ENCODE measurements around the gene MTFR1L. TPM values are rescaled to one million over a fixed set of nuclear protein-coding genes. Genes with fewer than 3 reads are reported as not detected.

Gene MTFR1L
- total RNA-seq (10 to 100 TPM; 39.6 to 48.1 (median 41.6) TPM), total RNA-seq (6.7 to 45.9 (median 26.9) reads per million in 29 experiments)
- total RNA-seq (2013) = 29.1 TPM

GRCh38 chr1:25819491-25820246 lies at the start of gene MTFR1L:
Gene MTFR1L, plus strand, starts transcription at chr1:25819954. Its CDS starts 3,151 bp downstream, at chr1:25823105.
- WGBS (ENCODE audit: insufficient coverage) = 2% methylated on average over 57 of the region's 64 CpGs
- H3K27ac ChIP-seq (ENCODE audit: low read length) = peak within 1 kb of the TSS; percentile 87
- DNase-seq (peak; percentile 81 to 95 (median 92)), ATAC-seq (replicated peaks in 1 of 4) (peak; percentile 85 to 88 (median 86))
- H3K4me3 ChIP-seq (ENCODE audit: control insufficient read depth in 1 of 2, extremely low read depth in 1 of 2, low read length in 1 of 2) = peak within 1 kb of the TSS; percentile 88 to 96
- Mint-ChIP-seq H3K27ac (peak within 1 kb of the TSS; percentile 96 to 97), H3K27me3 (no peaks in the 10 kb centered on the region), H3K9me3 (no peaks in the 10 kb centered on the region), H3K36me3 (peaks cover 12% of the 10 kb centered on the region), H3K4me3 (peak within 1 kb of the TSS; percentile 86 to 95 (median 92)), H3K4me1 (peaks cover 31 to 45% (median 38%) of the 10 kb centered on the region in 3 donors)
- ChIA-PET CTCF (interaction anchor here (0.6 to 1.3 kb wide), 5 partner anchors 15 to 547 kb away, joined by 3 to 5 read pairs (median 3); no protein-coding TSS in a partner anchor), POLR2A (interaction anchor here in 1 of 2 donors (0.6 to 1.2 kb wide), 2 partner anchors 45 to 388 kb away, joined by 3 to 9 read pairs; no protein-coding TSS in a partner anchor)
- no peaks in the 10 kb centered on the region for H3K27me3 ChIP-seq (replicated peaks in 1 of 2; ENCODE audit: control insufficient read depth in 2 of 2, extremely low read depth in 1 of 2, insufficient read depth in 2 of 2, low read length in 1 of 2)
- H3K9me3 ChIP-seq = no peaks in the 10 kb centered on the region
- H3K4me1 ChIP-seq (ENCODE audit: control insufficient read depth in 1 of 2, extremely low read depth in 1 of 2, insufficient read depth in 2 of 2, low read length in 2 of 2) = peaks cover 14 to 45% of the 10 kb centered on the region in 2 experiments
- H3K36me3 ChIP-seq (ENCODE audit: control insufficient read depth in 2 of 2, extremely low read depth in 1 of 2, insufficient read depth in 1 of 2, low read length in 1 of 2) = peaks cover 2 to 3% of the 10 kb centered on the region in 2 donors

DNA sequence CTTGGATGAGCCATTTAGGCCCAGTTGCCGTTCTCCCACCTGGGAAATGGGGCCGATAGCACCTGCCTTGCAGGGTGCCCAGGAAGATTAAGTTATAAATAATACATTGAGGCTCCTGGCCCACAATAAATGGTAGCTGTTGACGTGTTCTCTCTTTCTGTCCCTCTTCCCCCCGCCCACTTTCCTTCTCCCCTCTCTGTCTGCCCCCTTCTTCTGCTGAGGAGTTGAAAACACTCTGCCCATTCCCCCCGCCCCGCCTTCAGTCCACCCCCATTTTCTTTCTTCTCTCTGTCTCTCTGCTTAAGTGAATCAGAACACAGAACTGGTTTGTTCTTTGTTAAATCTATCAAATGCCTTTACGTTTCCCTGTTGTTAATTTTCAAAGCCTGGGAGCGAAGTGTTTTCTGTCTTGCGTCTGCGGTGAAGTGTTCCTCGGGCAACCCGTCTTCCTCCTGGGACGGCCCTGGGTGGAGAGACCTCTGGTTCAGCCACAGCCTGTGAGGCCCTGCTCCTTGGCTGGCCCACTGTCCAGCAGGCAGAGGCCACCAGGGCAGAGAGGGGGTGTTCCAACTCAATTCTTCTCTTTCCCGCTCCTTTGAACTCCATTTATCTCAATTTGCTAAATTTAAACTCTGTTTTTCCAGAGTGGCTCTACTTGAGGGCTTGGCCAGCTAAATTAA lies 49.1 kb upstream of the MTFR1L start:
- peak in 9 of 35 experiments; percentile 7 to 49 (median 29) for DNase-seq
- Histone ChIP-seq H3K4me3 (ENCODE audit: control insufficient read depth in 1 of 2, extremely low read depth in 1 of 2, low read length in 1 of 2) (peak overlapping the region in 1 of 2 donors; percentile 33), H3K36me3 (ENCODE audit: control insufficient read depth in 2 of 2, extremely low read depth in 1 of 2, insufficient read depth in 1 of 2, low read length in 1 of 2) (peaks cover 3 to 17% of the 10 kb centered on the region in 2 donors), H3K27me3 (replicated peaks in 1 of 2; ENCODE audit: control insufficient read depth in 2 of 2, extremely low read depth in 1 of 2, insufficient read depth in 2 of 2, low read length in 1 of 2) (no peaks in the 10 kb centered on the region), H3K27ac (ENCODE audit: low read length) (peak overlapping the region; percentile 39), H3K9me3 (no peaks in the 10 kb centered on the region), H3K4me1 (ENCODE audit: control insufficient read depth in 1 of 2, extremely low read depth in 1 of 2, insufficient read depth in 2 of 2, low read length in 2 of 2) (peaks cover 71 to 84% of the 10 kb centered on the region in 2 experiments)
- no peak for ATAC-seq (replicated peaks in 1 of 4)
- H3K9me3 Mint-ChIP-seq = no peaks in the 10 kb centered on the region
- H3K36me3 Mint-ChIP-seq = peaks cover 30% of the 10 kb centered on the region
- CTCF ChIA-PET = no interaction called here
- peak overlapping the region; percentile 91 to 99 for H3K27ac Mint-ChIP-seq
- H3K4me3 Mint-ChIP-seq = peak overlapping the region; percentile 45 to 86 (median 50)
- WGBS (ENCODE audit: insufficient coverage) = 76% methylated on average over 12 of the region's 14 CpGs
- POLR2A ChIA-PET = no interaction called here
- peaks cover 78 to 100% (median 79%) of the 10 kb centered on the region in 3 donors for H3K4me1 Mint-ChIP-seq
- H3K27me3 Mint-ChIP-seq = no peaks in the 10 kb centered on the region

DNA sequence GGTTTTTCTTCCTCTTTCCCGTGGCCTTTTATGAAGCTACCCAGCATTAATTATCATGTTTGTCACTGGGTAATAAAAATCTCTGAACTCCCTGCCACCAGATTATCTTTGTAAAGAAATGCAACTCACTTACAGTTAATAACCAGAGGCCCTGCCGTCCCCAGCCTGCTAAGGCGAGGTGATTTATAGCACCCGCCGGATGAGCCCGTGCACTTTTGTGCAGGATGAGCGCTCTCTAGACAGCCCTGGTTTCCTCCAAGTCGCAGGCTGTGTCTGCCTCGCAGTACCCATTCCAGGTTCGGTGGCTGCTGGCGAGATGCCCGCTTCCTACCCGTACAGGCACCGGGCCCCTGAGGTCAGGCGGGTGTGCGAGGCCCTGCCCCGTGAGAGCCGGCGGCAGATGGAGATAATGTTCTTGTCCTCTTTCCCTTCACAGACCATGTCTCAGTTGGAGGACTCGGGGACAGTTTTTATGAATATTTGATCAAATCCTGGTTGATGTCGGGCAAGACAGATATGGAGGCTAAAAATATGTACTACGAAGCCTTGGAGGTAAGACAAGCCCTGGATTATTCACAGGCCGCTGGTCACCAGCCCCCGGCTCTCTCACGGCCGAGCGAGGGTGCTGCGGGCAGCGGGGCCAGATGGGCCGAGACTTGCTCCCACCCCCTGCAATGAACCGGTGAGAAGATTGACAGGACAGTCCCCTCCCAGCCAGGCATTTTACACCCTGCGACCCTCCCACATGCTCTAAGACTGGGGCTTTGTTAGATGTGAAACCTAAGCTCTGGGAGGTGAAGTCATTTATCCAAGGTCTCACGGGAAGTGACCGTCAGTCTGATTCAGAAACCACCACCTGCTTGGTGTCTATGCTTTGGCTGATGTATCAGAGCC lies 48.3 kb upstream of the MTFR1L start:
- ATAC-seq (replicated peaks in 1 of 4) = peak in 3 of 4 experiments; percentile 14 to 24 (median 14)
- Mint-ChIP-seq H3K27me3 (no peaks in the 10 kb centered on the region), H3K36me3 (peaks cover 31% of the 10 kb centered on the region), H3K9me3 (no peaks in the 10 kb centered on the region), H3K27ac (peak overlapping the region; percentile 91 to 99), H3K4me3 (peak overlapping the region; percentile 45 to 86 (median 50)), H3K4me1 (peaks cover 76 to 99% (median 78%) of the 10 kb centered on the region in 3 donors)
- 62% methylated on average over 15 of the region's 34 CpGs for WGBS (ENCODE audit: insufficient coverage)
- POLR2A ChIA-PET = interaction anchor here in 1 of 2 donors (0.6 kb wide), 1 partner anchor 1192 kb away, joined by 4 read pairs; no protein-coding TSS in a partner anchor
- Histone ChIP-seq H3K4me1 (ENCODE audit: control insufficient read depth in 1 of 2, extremely low read depth in 1 of 2, insufficient read depth in 2 of 2, low read length in 2 of 2) (peaks cover 69 to 84% of the 10 kb centered on the region in 2 experiments), H3K27me3 (replicated peaks in 1 of 2; ENCODE audit: control insufficient read depth in 2 of 2, extremely low read depth in 1 of 2, insufficient read depth in 2 of 2, low read length in 1 of 2) (no peaks in the 10 kb centered on the region), H3K27ac (ENCODE audit: low read length) (no peak overlapping the region), H3K4me3 (ENCODE audit: control insufficient read depth in 1 of 2, extremely low read depth in 1 of 2, low read length in 1 of 2) (peak overlapping the region in 1 of 2 donors; percentile 33), H3K36me3 (ENCODE audit: control insufficient read depth in 2 of 2, extremely low read depth in 1 of 2, insufficient read depth in 1 of 2, low read length in 1 of 2) (peaks cover 3 to 17% of the 10 kb centered on the region in 2 donors), H3K9me3 (no peaks in the 10 kb centered on the region)
- peak in 34 of 35 experiments; percentile 7 to 70 (median 44) for DNase-seq
- CTCF ChIA-PET = no interaction called here

DNA sequence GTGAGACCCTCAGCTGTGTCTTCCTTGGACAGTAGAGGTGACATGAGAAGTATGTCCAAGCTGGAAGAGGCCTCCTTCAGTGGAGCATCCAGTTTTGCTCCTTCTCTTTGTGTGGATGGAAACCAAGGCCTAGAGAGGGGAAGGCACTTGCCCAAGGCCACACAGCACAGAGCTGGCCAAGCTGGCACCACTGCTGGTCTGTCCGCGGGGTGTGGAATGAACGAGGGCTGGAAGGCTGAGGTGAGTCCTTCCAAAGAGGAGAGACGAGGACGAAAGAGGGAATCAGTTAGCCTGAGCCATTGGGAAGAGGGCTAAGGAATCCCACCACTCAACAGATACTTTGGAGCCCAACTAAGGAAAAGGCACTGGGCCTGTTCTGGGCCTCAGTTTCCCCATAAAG lies 47.6 kb upstream of the MTFR1L start:
- peak overlapping the region in 1 of 3 donors; percentile 86 for H3K4me3 Mint-ChIP-seq
- WGBS (ENCODE audit: insufficient coverage) = no CpG with 5 or more reads among the region's 5 CpGs
- peaks cover 74 to 99% (median 83%) of the 10 kb centered on the region in 3 donors for H3K4me1 Mint-ChIP-seq
- H3K27me3 ChIP-seq (replicated peaks in 1 of 2; ENCODE audit: control insufficient read depth in 2 of 2, extremely low read depth in 1 of 2, insufficient read depth in 2 of 2, low read length in 1 of 2) = no peaks in the 10 kb centered on the region
- H3K9me3 Mint-ChIP-seq = no peaks in the 10 kb centered on the region
- no peaks in the 10 kb centered on the region for H3K9me3 ChIP-seq
- H3K4me1 ChIP-seq (ENCODE audit: control insufficient read depth in 1 of 2, extremely low read depth in 1 of 2, insufficient read depth in 2 of 2, low read length in 2 of 2) = peaks cover 70 to 86% of the 10 kb centered on the region in 2 experiments
- ATAC-seq (replicated peaks in 1 of 4) = no peak
- ChIA-PET POLR2A (interaction anchor here in 1 of 2 donors (0.6 kb wide), 1 partner anchor 1193 kb away, joined by 4 read pairs; no protein-coding TSS in a partner anchor), CTCF (no interaction called here)
- peak overlapping the region; percentile 91 to 99 for H3K27ac Mint-ChIP-seq
- no peak overlapping the region for H3K4me3 ChIP-seq (ENCODE audit: control insufficient read depth in 1 of 2, extremely low read depth in 1 of 2, low read length in 1 of 2)
- H3K27ac ChIP-seq (ENCODE audit: low read length) = no peak overlapping the region
- no peaks in the 10 kb centered on the region for H3K27me3 Mint-ChIP-seq
- no peak for DNase-seq
- peaks cover 33% of the 10 kb centered on the region for H3K36me3 Mint-ChIP-seq
- peaks cover 0 to 20% of the 10 kb centered on the region in 2 donors for H3K36me3 ChIP-seq (ENCODE audit: control insufficient read depth in 2 of 2, extremely low read depth in 1 of 2, insufficient read depth in 1 of 2, low read length in 1 of 2)

GRCh38 chr1:25772692-25773245 lies 47.0 kb upstream of the MTFR1L start:
- ATAC-seq (replicated peaks in 1 of 4) (no peak), DNase-seq (no peak)
- H3K36me3 ChIP-seq (ENCODE audit: control insufficient read depth in 2 of 2, extremely low read depth in 1 of 2, insufficient read depth in 1 of 2, low read length in 1 of 2) = peaks cover 0 to 20% of the 10 kb centered on the region in 2 donors
- CTCF ChIA-PET = no interaction called here
- no peaks in the 10 kb centered on the region for H3K9me3 ChIP-seq
- H3K4me3 ChIP-seq (ENCODE audit: control insufficient read depth in 1 of 2, extremely low read depth in 1 of 2, low read length in 1 of 2) = no peak overlapping the region
- no peak overlapping the region for H3K27ac ChIP-seq (ENCODE audit: low read length)
- Mint-ChIP-seq H3K4me1 (peaks cover 78 to 99% (median 83%) of the 10 kb centered on the region in 3 donors), H3K36me3 (peaks cover 37% of the 10 kb centered on the region), H3K4me3 (peak overlapping the region in 2 of 3 donors; percentile 10 to 86), H3K27ac (peak overlapping the region; percentile 91 to 99), H3K9me3 (no peaks in the 10 kb centered on the region), H3K27me3 (no peaks in the 10 kb centered on the region)
- peaks cover 70 to 92% of the 10 kb centered on the region in 2 experiments for H3K4me1 ChIP-seq (ENCODE audit: control insufficient read depth in 1 of 2, extremely low read depth in 1 of 2, insufficient read depth in 2 of 2, low read length in 2 of 2)
- POLR2A ChIA-PET = no interaction called here
- no peaks in the 10 kb centered on the region for H3K27me3 ChIP-seq (replicated peaks in 1 of 2; ENCODE audit: control insufficient read depth in 2 of 2, extremely low read depth in 1 of 2, insufficient read depth in 2 of 2, low read length in 1 of 2)
- WGBS (ENCODE audit: insufficient coverage) = 95% methylated on average over 5 of the region's 5 CpGs

Measured in T-cell (primary cell).